ENCODE results near the gene PPP1R36. TPM values are rescaled to one million over a fixed set of nuclear protein-coding genes. Genes with fewer than 3 reads are reported as not detected.

PPP1R36 gene
- total and polyA plus RNA-seq, 2 of the 8 experiments (the other 6 are each of a cell fraction or from before 2014, with no cell fraction given), result 0.39 to 0.93 TPM

GRCh38 chr14:64515053-64515452 is 34.7 kb upstream of the PPP1R36 start (continued):
- TF ChIP-seq SIRT6 (IDR thresholded peaks at IDR 0.05; ENCODE audit: low read length), result no peak
